H1 (cell line): ENCODE data around the gene TXLNG. TPM values are rescaled to one million over a fixed set of nuclear protein-coding genes. Genes with fewer than 3 reads are reported as not detected.

Source experiments
- CTCF ChIA-PET: fragments of 300-600 bp; sonication (Branson Sonifier 250); formaldehyde crosslinking; loops from one replicate; lab custom pipeline; 2021; ENCODE audit not compliant: partially characterized antibody; lab: Charles Lee
- POLR2A ChIA-PET: fragments of 300-600 bp; sonication (Branson Sonifier 250); formaldehyde crosslinking; loops from one replicate; lab custom pipeline; 2021; ENCODE audit warnings: inconsistent platforms; ENCODE audit not compliant: partially characterized antibody; lab: Charles Lee
- DNase-seq, 2 experiments: peaks; one replicate each; pipeline versions ENCODE4 v3.0.0 to v3.0.0-alpha.2; 2010 to 2022; ENCODE audit warnings: low spot score in 2 of 2, low read depth in 1 of 2, mixed read lengths in 1 of 2
- FAIRE-seq: peaks from 2 replicates; lab custom pipeline; 2011; peaks lifted over from hg19 to GRCh38; lab: Jason Lieb, UNC
- H2AFZ ChIP-seq: 2 replicates; pipeline ENCODE4 v1.8.1; 2012; ENCODE audit warnings: low read length, inconsistent platforms
- H2AK5ac ChIP-seq: 2 replicates; pipeline ENCODE4 v1.6.1; 2013; ENCODE audit warnings: low read depth, low read length
- H2BK120ac ChIP-seq: replicated peaks from 2 replicates; pipeline ENCODE3; 2013; ENCODE audit warnings: low read depth, low read length, inconsistent platforms
- H2BK12ac ChIP-seq: 2 replicates; pipeline ENCODE4 v1.6.1; 2013; ENCODE audit warnings: low read depth, low read length
- H2BK15ac ChIP-seq: 2 replicates; pipeline ENCODE4 v1.6.1; 2013; ENCODE audit warnings: low read length
- H2BK20ac ChIP-seq: 2 replicates; pipeline ENCODE4 v1.6.1; 2013; ENCODE audit warnings: low read length
- H2BK5ac ChIP-seq: 2 replicates; pipeline ENCODE4 v1.6.1; 2013; ENCODE audit warnings: low read depth, low read length
- H3K14ac ChIP-seq: 2 replicates; pipeline ENCODE4 v1.6.1; 2013; ENCODE audit warnings: inconsistent platforms; ENCODE audit not compliant: insufficient read length
- H3K18ac ChIP-seq: 2 replicates; pipeline ENCODE4 v1.6.1; 2013; ENCODE audit warnings: low read length; ENCODE audit errors: extremely low read depth
- H3K23ac ChIP-seq: 2 replicates; pipeline ENCODE4 v1.6.1; 2013; ENCODE audit warnings: inconsistent platforms; ENCODE audit not compliant: insufficient read length
- H3K23me2 ChIP-seq: 2 replicates; pipeline ENCODE4 v1.6.1; 2013; ENCODE audit warnings: low read depth, low read length
- H3K27ac ChIP-seq: 2 replicates; pipeline ENCODE4 v1.6.1; 2011; ENCODE audit warnings: low read depth, low read length, inconsistent platforms
- H3K27me3 ChIP-seq, 4 experiments: replicated peaks in 1 of 4; 1 replicate in 1 of 4; 2 replicates in 3 of 4; pipeline versions ENCODE4 v1.6.1 to v1.8.1; 2011 to 2013; ENCODE audit warnings: low read length in 3 of 4, mild to moderate bottlenecking in 3 of 4, inconsistent platforms in 2 of 4, mixed read lengths in 2 of 4, moderate library complexity in 1 of 4; ENCODE audit not compliant: control insufficient read depth in 3 of 4, insufficient read depth in 3 of 4; ENCODE audit errors: extremely low read depth in 1 of 4
- H3K36me3 ChIP-seq, 4 experiments: 2 replicates each; pipeline versions ENCODE4 v1.6.1 to v1.8.1; 2011 to 2013; ENCODE audit warnings: mild to moderate bottlenecking in 4 of 4, low read length in 3 of 4, moderate library complexity in 2 of 4, control low read depth in 1 of 4, inconsistent platforms in 1 of 4; ENCODE audit not compliant: insufficient read depth in 4 of 4, control insufficient read depth in 2 of 4
- H3K4ac ChIP-seq: replicated peaks from 2 replicates; pipeline ENCODE3; 2013; ENCODE audit warnings: low read length, low read depth, mixed read lengths, inconsistent platforms; ENCODE audit not compliant: insufficient read length
- H3K4me1 ChIP-seq, 4 experiments: replicated peaks in 1 of 4; 1 replicate in 1 of 4; 2 replicates in 3 of 4; pipeline versions ENCODE4 v1.6.1 to v1.8.1; 2011 to 2013; ENCODE audit warnings: low read length in 3 of 4, inconsistent platforms in 2 of 4, mixed read lengths in 1 of 4; ENCODE audit not compliant: insufficient read depth in 4 of 4, control insufficient read depth in 3 of 4
- H3K4me2 ChIP-seq, 2 experiments: 2 replicates each; pipeline versions ENCODE4 v1.6.1 to v1.8.1; 2011 to 2013; ENCODE audit warnings: low read depth in 2 of 2, low read length in 2 of 2, control low read depth in 1 of 2, inconsistent platforms in 1 of 2, mild to moderate bottlenecking in 1 of 2; ENCODE audit not compliant: insufficient read depth in 1 of 2
- H3K4me3 ChIP-seq, 4 experiments: fragments of 200-600, 300-600 bp in 1 of 4; sonication (generic), shearing (Covaris generic), sonication (Bioruptor Twin) in 1 of 4; 2 replicates each; pipeline versions ENCODE4 v1.5.1 to v1.8.1; 2011 to 2016; ENCODE audit warnings: low read length in 4 of 4, low read depth in 3 of 4, control low read depth in 2 of 4, inconsistent platforms in 2 of 4, mild to moderate bottlenecking in 2 of 4, mixed read lengths in 1 of 4, moderate library complexity in 1 of 4; ENCODE audit not compliant: insufficient read depth in 2 of 4; ENCODE audit errors: extremely low read depth in 1 of 4
- H3K56ac ChIP-seq: replicated peaks from 2 replicates; pipeline ENCODE3; 2013; ENCODE audit warnings: low read depth, mild to moderate bottlenecking, mixed read lengths, low read length, inconsistent platforms; ENCODE audit not compliant: insufficient read length
- H3K79me1 ChIP-seq: 2 replicates; pipeline ENCODE4 v1.6.1; 2013; ENCODE audit warnings: low read depth, low read length, control low read depth
- H3K79me2 ChIP-seq, 2 experiments: 2 replicates each; pipeline versions ENCODE4 v1.6.1 to v1.8.1; 2012 to 2013; ENCODE audit warnings: low read length in 2 of 2, mild to moderate bottlenecking in 2 of 2, inconsistent platforms in 1 of 2; ENCODE audit not compliant: insufficient read depth in 2 of 2, control insufficient read depth in 1 of 2
- H3K9ac ChIP-seq, 4 experiments: replicated peaks in 1 of 4; 1 replicate in 1 of 4; 2 replicates in 3 of 4; pipeline versions ENCODE4 v1.6.1 to v1.8.1; 2011 to 2013; ENCODE audit warnings: low read depth in 3 of 4, low read length in 3 of 4, control low read depth in 2 of 4, mild to moderate bottlenecking in 2 of 4, moderate library complexity in 2 of 4, inconsistent platforms in 1 of 4; ENCODE audit errors: extremely low read depth in 1 of 4
- H3K9me3 ChIP-seq, 2 experiments: 2 replicates each; pipeline versions ENCODE4 v1.6.1 to v1.8.1; 2012 to 2013; ENCODE audit warnings: mild to moderate bottlenecking in 2 of 2, moderate library complexity in 2 of 2, control low read depth in 1 of 2, inconsistent platforms in 1 of 2, low read depth in 1 of 2, low read length in 1 of 2, mixed read lengths in 1 of 2; ENCODE audit not compliant: insufficient read depth in 2 of 2
- H4K20me1 ChIP-seq, 2 experiments: replicated peaks in 1 of 2; 2 replicates each; pipeline versions ENCODE3 to v1.8.1; 2011 to 2013; ENCODE audit warnings: inconsistent platforms in 2 of 2, low read length in 2 of 2, mild to moderate bottlenecking in 1 of 2; ENCODE audit not compliant: insufficient read depth in 2 of 2, control insufficient read depth in 1 of 2
- H4K5ac ChIP-seq: 2 replicates; pipeline ENCODE4 v1.6.1; 2013; ENCODE audit warnings: low read length, low read depth, mixed read lengths, inconsistent platforms; ENCODE audit not compliant: insufficient read length
- H4K8ac ChIP-seq: 2 replicates; pipeline ENCODE4 v1.8.0; 2013; ENCODE audit warnings: mild to moderate bottlenecking, moderate library complexity, low read length, inconsistent platforms; ENCODE audit not compliant: insufficient read depth; ENCODE audit errors: extremely low read depth
- H4K91ac ChIP-seq: replicated peaks from 2 replicates; pipeline ENCODE3; 2013; ENCODE audit warnings: low read length, mixed read lengths, inconsistent platforms; ENCODE audit not compliant: insufficient read length
- BACH1 ChIP-seq: IDR thresholded peaks from 2 replicates; pipeline ENCODE4 v1.6.1; 2012; ENCODE audit warnings: low read length, improper control_type of control experiment
- BCL11A ChIP-seq, 2 experiments: IDR thresholded peaks; one replicate each; pipeline ENCODE4 v1.6.1; 2011; ENCODE audit warnings: low read depth in 2 of 2, low read length in 2 of 2, mild to moderate bottlenecking in 2 of 2
- GABPA ChIP-seq: IDR thresholded peaks from 2 replicates; pipeline ENCODE4 v1.6.1; 2011; ENCODE audit warnings: mild to moderate bottlenecking, low read length, moderate library complexity, borderline replicate concordance; ENCODE audit not compliant: insufficient read depth
- NANOG ChIP-seq: IDR thresholded peaks from 2 replicates; pipeline ENCODE4 v1.6.1; 2011; ENCODE audit warnings: low read length, low read depth, mild to moderate bottlenecking, inconsistent platforms; ENCODE audit not compliant: insufficient read depth, poor library complexity, severe bottlenecking
- POLR2A ChIP-seq, 2 experiments: IDR thresholded peaks; 1 replicate in 1 of 2; 2 replicates in 1 of 2; pipeline ENCODE4 v1.6.1; 2011; ENCODE audit warnings: low read depth in 2 of 2, low read length in 2 of 2, mild to moderate bottlenecking in 2 of 2; ENCODE audit errors: control extremely low read depth in 1 of 2
- RXRA ChIP-seq: IDR thresholded peaks from 2 replicates; pipeline ENCODE4 v1.6.1; 2011; ENCODE audit warnings: low read depth, mild to moderate bottlenecking, low read length, moderate library complexity; ENCODE audit not compliant: insufficient read depth
- SUZ12 ChIP-seq: fragments of 200-600 bp; sonication (generic); IDR thresholded peaks from 2 replicates; pipeline ENCODE4 v1.6.1; 2012; ENCODE audit warnings: mild to moderate bottlenecking, inconsistent platforms, low read length, moderate library complexity, mixed read lengths
- TBP ChIP-seq: IDR thresholded peaks from 2 replicates; pipeline ENCODE4 v1.6.1; 2011; ENCODE audit warnings: low read depth, low read length, improper control_type of control experiment
- ZNF274 ChIP-seq: IDR thresholded peaks from 2 replicates; pipeline ENCODE4 v1.7.0; 2012; ENCODE audit warnings: low read length, borderline replicate concordance; ENCODE audit errors: extremely low read depth
- WGBS, 2 experiments: shearing (Covaris generic) in 1 of 2; methylation state at CpG; one replicate each; pipeline versions ENCODE4 v1.1.6 to v1.1.7; 2013 to 2015; ENCODE audit warnings: low lambda C conversion rate in 2 of 2, mixed read lengths in 2 of 2, inconsistent platforms in 1 of 2, low coverage in 1 of 2, missing lambda C conversion rate in 1 of 2; ENCODE audit not compliant: insufficient replicate concordance in 2 of 2, insufficient coverage in 1 of 2, insufficient read length in 1 of 2; ENCODE audit errors: extremely low coverage in 1 of 2, missing lambda C conversion rate in 1 of 2; 5-methylcytosine and 5-hydroxymethylcytosine counted together
- polyA plus RNA-seq, 7 experiments: library from polyadenylated mRNA; depleted of rRNA in 3 of 7; stranded (reverse) in 5 of 7; unstranded in 2 of 7; fragments of >200 nt in 5 of 7; fragments of 200-250 nt in 2 of 7; gene quantifications; 1 replicate in 5 of 7; 2 replicates in 1 of 7; 4 replicates in 1 of 7; pipeline versions ENCODE4 v1.2.1 to v1.2.3, GENCODE V29; 2011 to 2013; ENCODE audit warnings: missing spikeins in 2 of 7, mixed read lengths in 2 of 7
- total RNA-seq: library from RNA; stranded (reverse); fragmentation: NEBNext Ultra II Directional; extraction: Animal tissue kit (Norgen Biotek cat#: 25700); gene quantifications from 2 replicates; pipeline ENCODE4 v1.2.1, GENCODE V29; 2021
- TF ChIP-seq, protein P1 (sequence below): IDR thresholded peaks from 2 replicates; pipeline ENCODE4 v1.6.1; 2011; ENCODE audit warnings: low read depth, mild to moderate bottlenecking, low read length; ENCODE audit not compliant: insufficient read depth
- TF ChIP-seq, protein P2 (sequence below), 3 experiments: IDR thresholded peaks; 1 replicate in 2 of 3; 2 replicates in 1 of 3; pipeline versions ENCODE4 v1.5.1 to v1.6.1; 2011; ENCODE audit warnings: low read length in 3 of 3, mild to moderate bottlenecking in 3 of 3, inconsistent platforms in 2 of 3, low read depth in 1 of 3, moderate library complexity in 1 of 3; ENCODE audit not compliant: insufficient read depth in 1 of 3; ENCODE audit errors: control extremely low read depth in 1 of 3

Gene TXLNG
- total and polyA plus RNA-seq, 2 of the 8 experiments (the other 6 are each of a cell fraction or from before 2014, with no cell fraction given), result 32.9 to 42.9 TPM

DNA sequence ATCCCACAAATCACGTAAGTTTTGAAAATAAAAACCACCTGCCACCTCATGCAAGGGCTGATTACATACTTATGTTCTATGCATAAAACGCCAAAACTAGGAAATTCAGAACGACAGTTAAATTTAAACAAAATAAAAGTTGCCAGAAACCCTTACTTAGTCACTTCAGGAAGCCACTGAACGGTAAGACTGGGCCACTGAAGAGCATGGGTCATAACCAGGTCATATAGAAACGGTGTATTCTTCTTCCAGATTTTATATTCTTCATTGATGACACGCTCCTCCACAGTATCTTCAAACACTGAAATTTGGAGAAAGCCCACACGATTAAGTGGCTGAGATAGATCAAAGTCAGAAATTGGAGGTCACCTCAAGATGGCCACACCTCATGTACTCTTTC lies 82.7 kb downstream of the TXLNG start:
- ChIA-PET POLR2A (interaction anchor here (0.7 to 3.6 kb wide), 5 partner anchors 9 to 41 kb away, joined by 3 to 12 read pairs (median 5); no protein-coding TSS in a partner anchor), CTCF (no interaction called here)
- Histone ChIP-seq H3K4ac (no peak overlapping the region), H2BK20ac (no peak overlapping the region), H3K4me2 (peak overlapping the region; percentile 81 to 85), H3K23me2 (peaks cover 6% of the 10 kb centered on the region), H2BK15ac (no peak overlapping the region), H2BK12ac (no peak overlapping the region), H4K91ac (no peak overlapping the region), H2AFZ (no peak overlapping the region), H3K56ac (no peak overlapping the region), H4K5ac (no peak overlapping the region), H4K8ac (no peak overlapping the region), H2BK120ac (no peak overlapping the region), H3K23ac (no peak overlapping the region), H3K36me3 (peaks cover 0 to 24% (median 1%) of the 10 kb centered on the region in 4 experiments; a peak in 4 of 8 replicates), H3K9me3 (no peaks in the 10 kb centered on the region), H3K79me1 (no peaks in the 10 kb centered on the region), H2BK5ac (no peak overlapping the region), H3K14ac (no peak overlapping the region), H3K18ac (no peak overlapping the region), H3K4me3 (peak overlapping the region; percentile 61 to 92 (median 80)), H3K79me2 (peaks cover 16 to 53% of the 10 kb centered on the region in 2 experiments), H3K9ac (peak overlapping the region; percentile 56 to 87 (median 76)), H3K27ac (0 out of 2 replicates have a peak overlapping the region, but pooled peaks have one; percentile 30), H3K4me1 (peaks cover 0 to 8% (median 0%) of the 10 kb centered on the region in 4 experiments; a peak in 3 of 7 replicates), H2AK5ac (no peak overlapping the region), H4K20me1 (peaks cover 13 to 18% of the 10 kb centered on the region in 2 experiments), H3K27me3 (no peaks in the 10 kb centered on the region)
- WGBS, 2 experiments, result 16% methylated on average over 7 of the region's 7 CpGs; no CpG with 5 or more reads in 1 of the 2 experiments
- DNase-seq, result no peak
- no peak for FAIRE-seq
- TF ChIP-seq GABPA, result no peak
- TF ChIP-seq SUZ12, result no peak
- TF ChIP-seq, protein P1, sequence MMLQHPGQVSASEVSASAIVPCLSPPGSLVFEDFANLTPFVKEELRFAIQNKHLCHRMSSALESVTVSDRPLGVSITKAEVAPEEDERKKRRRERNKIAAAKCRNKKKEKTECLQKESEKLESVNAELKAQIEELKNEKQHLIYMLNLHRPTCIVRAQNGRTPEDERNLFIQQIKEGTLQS, result no peak
- TF ChIP-seq ZNF274, result no peak
- no peak for TF ChIP-seq RXRA
- no peak for TF ChIP-seq TBP
- TF ChIP-seq NANOG, result no peak
- no peak for TF ChIP-seq POLR2A (IDR thresholded peaks at IDR 0.05; ENCODE audit: control extremely low read depth in 1 of 2, low read depth in 2 of 2, low read length in 2 of 2)
- no peak for TF ChIP-seq BACH1
- no peak for TF ChIP-seq BCL11A (IDR thresholded peaks at IDR 0.05; ENCODE audit: low read depth in 2 of 2, low read length in 2 of 2)
- TF ChIP-seq, protein P2, sequence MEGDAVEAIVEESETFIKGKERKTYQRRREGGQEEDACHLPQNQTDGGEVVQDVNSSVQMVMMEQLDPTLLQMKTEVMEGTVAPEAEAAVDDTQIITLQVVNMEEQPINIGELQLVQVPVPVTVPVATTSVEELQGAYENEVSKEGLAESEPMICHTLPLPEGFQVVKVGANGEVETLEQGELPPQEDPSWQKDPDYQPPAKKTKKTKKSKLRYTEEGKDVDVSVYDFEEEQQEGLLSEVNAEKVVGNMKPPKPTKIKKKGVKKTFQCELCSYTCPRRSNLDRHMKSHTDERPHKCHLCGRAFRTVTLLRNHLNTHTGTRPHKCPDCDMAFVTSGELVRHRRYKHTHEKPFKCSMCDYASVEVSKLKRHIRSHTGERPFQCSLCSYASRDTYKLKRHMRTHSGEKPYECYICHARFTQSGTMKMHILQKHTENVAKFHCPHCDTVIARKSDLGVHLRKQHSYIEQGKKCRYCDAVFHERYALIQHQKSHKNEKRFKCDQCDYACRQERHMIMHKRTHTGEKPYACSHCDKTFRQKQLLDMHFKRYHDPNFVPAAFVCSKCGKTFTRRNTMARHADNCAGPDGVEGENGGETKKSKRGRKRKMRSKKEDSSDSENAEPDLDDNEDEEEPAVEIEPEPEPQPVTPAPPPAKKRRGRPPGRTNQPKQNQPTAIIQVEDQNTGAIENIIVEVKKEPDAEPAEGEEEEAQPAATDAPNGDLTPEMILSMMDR (IDR thresholded peaks at IDR 0.05; ENCODE audit: control extremely low read depth in 1 of 3, insufficient read depth in 1 of 3, low read depth in 1 of 3, low read length in 3 of 3), result no peak
